ENCODE measurements around the gene ADCK1. TPM values are rescaled to one million over a fixed set of nuclear protein-coding genes. Genes with fewer than 3 reads are reported as not detected.

Gene ADCK1
- total and polyA plus RNA-seq, 2 of the 13 experiments (the other 11 are each of a cell fraction or from before 2014, with no cell fraction given), result 3.9 to 6.3 TPM

GRCh38 chr14:77760381-77761204, 39.3 kb upstream of the ADCK1 start, which contains the start of gene SNW1 (continued):
- no peak for TF ChIP-seq ZNF784 (CRISPR knock-in tag; IDR thresholded peaks at IDR 0.05; ENCODE audit: borderline replicate concordance)
- TF ChIP-seq TBX2 (CRISPR knock-in tag; IDR thresholded peaks at IDR 0.05; ENCODE audit: borderline replicate concordance), result peak; percentile 39; the same call in 1 of the 2 replicates
- no peak for TF ChIP-seq ZFP36 (IDR thresholded peaks at IDR 0.05; ENCODE audit: borderline replicate concordance, low read depth, low read length, partially characterized antibody)
- TF ChIP-seq ELF3 (CRISPR knock-in tag; IDR thresholded peaks at IDR 0.05), result peak; percentile 55; the same call in 1 of the 2 replicates
- TF ChIP-seq KLF16 (CRISPR knock-in tag; IDR thresholded peaks at IDR 0.05), result peak; percentile 19 to 80; a peak in 2 of 4 replicates
- peak; percentile 24 for TF ChIP-seq TEAD3 (CRISPR knock-in tag; optimal IDR thresholded peaks at IDR 0.05; ENCODE audit: borderline replicate concordance)
- no peak for TF ChIP-seq HOXA9 (CRISPR knock-in tag; IDR thresholded peaks at IDR 0.05; ENCODE audit: borderline replicate concordance)
- peak; percentile 16; the same call in 1 of the 2 replicates for TF ChIP-seq SIN3A (IDR thresholded peaks at IDR 0.05; ENCODE audit: borderline replicate concordance, low read depth, low read length)
- peak; percentile 62; the same call in 1 of the 2 replicates for TF ChIP-seq HMGXB3 (CRISPR knock-in tag; IDR thresholded peaks at IDR 0.05; ENCODE audit: borderline replicate concordance)
- no peak for TF ChIP-seq MEIS2 (CRISPR knock-in tag; IDR thresholded peaks at IDR 0.05)
- TF ChIP-seq ZNF136 (CRISPR knock-in tag; IDR thresholded peaks at IDR 0.05; ENCODE audit: low read depth), result no peak
- peak; percentile 75 for TF ChIP-seq RBFOX2 (IDR thresholded peaks at IDR 0.05; ENCODE audit: low read depth, low read length)
- TF ChIP-seq ZNF207 (IDR thresholded peaks at IDR 0.05; ENCODE audit: borderline replicate concordance), result no peak
- TF ChIP-seq ZNF205 (CRISPR knock-in tag; IDR thresholded peaks at IDR 0.05), result peak; percentile 94
- peak; percentile 54 for TF ChIP-seq ZMYM4 (CRISPR knock-in tag; IDR thresholded peaks at IDR 0.05)
- TF ChIP-seq RNF2 (conservative IDR thresholded peaks at IDR 0.05; ENCODE audit: low read depth), result 0 out of 2 replicates have a peak, but pooled peaks have one; percentile 28
- no peak for TF ChIP-seq ZNF563 (CRISPR knock-in tag; IDR thresholded peaks at IDR 0.05)
- 0 out of 2 replicates have a peak, but pooled peaks have one; percentile 45 for TF ChIP-seq FOXK1 (CRISPR knock-in tag; IDR thresholded peaks at IDR 0.05; ENCODE audit: borderline replicate concordance, low read depth)
- TF ChIP-seq NCOA1 (CRISPR knock-in tag; IDR thresholded peaks at IDR 0.05), result no peak
- TF ChIP-seq NR2F6 (IDR thresholded peaks at IDR 0.05), result no peak
- no peak for TF ChIP-seq NR2F6 (CRISPR knock-in tag; IDR thresholded peaks at IDR 0.05)
- no peak; the same call in 1 of the 2 replicates for TF ChIP-seq HMG20B (CRISPR knock-in tag; conservative IDR thresholded peaks at IDR 0.05)

Data from HepG2 (cell line).